ENCODE measurements around the gene AIG1.

The AIG1 gene

GRCh38 chr6:143268439-143268838 lies 207.8 kb downstream of the AIG1 start:
- TF ChIP-seq TAF1 (IDR thresholded peaks at IDR 0.05; ENCODE audit: borderline replicate concordance, low read depth, low read length) (no peak), POLR2AphosphoS5 (IDR thresholded peaks at IDR 0.05; ENCODE audit: low read depth, low read length) (no peak), POLR2A (IDR thresholded peaks at IDR 0.05; ENCODE audit: low read depth, low read length) (no peak)
- FAIRE-seq = no peak
- DNase-seq (ENCODE audit: insufficient read length) = no peak

GRCh38 chr6:143270026-143270425 lies 209.3 kb downstream of the AIG1 start:
- no peak for FAIRE-seq
- DNase-seq (ENCODE audit: insufficient read length) = no peak
- no peak for TF ChIP-seq TAF1 (IDR thresholded peaks at IDR 0.05; ENCODE audit: borderline replicate concordance, low read depth, low read length)
- no peak for TF ChIP-seq POLR2AphosphoS5 (IDR thresholded peaks at IDR 0.05; ENCODE audit: low read depth, low read length)
- no peak for TF ChIP-seq POLR2A (IDR thresholded peaks at IDR 0.05; ENCODE audit: low read depth, low read length)

GRCh38 chr6:143271024-143271423 lies 210.3 kb downstream of the AIG1 start:
- DNase-seq (ENCODE audit: insufficient read length) (no peak), FAIRE-seq (no peak)
- TF ChIP-seq POLR2AphosphoS5 (IDR thresholded peaks at IDR 0.05; ENCODE audit: low read depth, low read length) = no peak
- no peak for TF ChIP-seq POLR2A (IDR thresholded peaks at IDR 0.05; ENCODE audit: low read depth, low read length)
- TF ChIP-seq TAF1 (IDR thresholded peaks at IDR 0.05; ENCODE audit: borderline replicate concordance, low read depth, low read length) = no peak

GRCh38 chr6:143276436-143276835 lies 215.7 kb downstream of the AIG1 start:
- TF ChIP-seq TAF1 (IDR thresholded peaks at IDR 0.05; ENCODE audit: borderline replicate concordance, low read depth, low read length) = no peak
- no peak for TF ChIP-seq POLR2AphosphoS5 (IDR thresholded peaks at IDR 0.05; ENCODE audit: low read depth, low read length)
- TF ChIP-seq POLR2A (IDR thresholded peaks at IDR 0.05; ENCODE audit: low read depth, low read length) = no peak
- FAIRE-seq (peak; percentile 51), DNase-seq (ENCODE audit: insufficient read length) (peak; percentile 12)

GRCh38 chr6:143279385-143279784 lies 218.7 kb downstream of the AIG1 start:
- no peak for TF ChIP-seq POLR2AphosphoS5 (IDR thresholded peaks at IDR 0.05; ENCODE audit: low read depth, low read length)
- no peak for TF ChIP-seq POLR2A (IDR thresholded peaks at IDR 0.05; ENCODE audit: low read depth, low read length)
- TF ChIP-seq TAF1 (IDR thresholded peaks at IDR 0.05; ENCODE audit: borderline replicate concordance, low read depth, low read length) = no peak
- DNase-seq (ENCODE audit: insufficient read length) = no peak
- FAIRE-seq = no peak

- DNase-seq (ENCODE audit: insufficient read length) (no peak), FAIRE-seq (no peak)
- TF ChIP-seq POLR2AphosphoS5 (IDR thresholded peaks at IDR 0.05; ENCODE audit: low read depth, low read length) (no peak), TAF1 (IDR thresholded peaks at IDR 0.05; ENCODE audit: borderline replicate concordance, low read depth, low read length) (no peak), POLR2A (IDR thresholded peaks at IDR 0.05; ENCODE audit: low read depth, low read length) (no peak)
Observed at GRCh38 chr6:143283887-143284645, 223.4 kb downstream of the AIG1 start.

- DNase-seq (ENCODE audit: insufficient read length) (no peak), FAIRE-seq (no peak)
- TF ChIP-seq POLR2A (IDR thresholded peaks at IDR 0.05; ENCODE audit: low read depth, low read length) = no peak
Observed at GRCh38 chr6:143286251-143286795, 225.6 kb downstream of the AIG1 start.

- no peak for FAIRE-seq
- DNase-seq (ENCODE audit: insufficient read length) = no peak
- no peak for TF ChIP-seq TAF1 (IDR thresholded peaks at IDR 0.05; ENCODE audit: borderline replicate concordance, low read depth, low read length)
Observed at GRCh38 chr6:143288923-143289322, 228.2 kb downstream of the AIG1 start.

GRCh38 chr6:143290206-143290605 lies 229.5 kb downstream of the AIG1 start:
- no peak for TF ChIP-seq POLR2AphosphoS5 (IDR thresholded peaks at IDR 0.05; ENCODE audit: low read depth, low read length)
- no peak for TF ChIP-seq POLR2A (IDR thresholded peaks at IDR 0.05; ENCODE audit: low read depth, low read length)
- no peak for DNase-seq (ENCODE audit: insufficient read length)
- FAIRE-seq = no peak

GRCh38 chr6:143293523-143293922 lies 232.8 kb downstream of the AIG1 start:
- DNase-seq (ENCODE audit: insufficient read length) = no peak
- no peak for FAIRE-seq
- TF ChIP-seq POLR2A (IDR thresholded peaks at IDR 0.05; ENCODE audit: low read depth, low read length) = no peak

GRCh38 chr6:143294265-143294860 lies 233.7 kb downstream of the AIG1 start:
- TF ChIP-seq TAF1 (IDR thresholded peaks at IDR 0.05; ENCODE audit: borderline replicate concordance, low read depth, low read length) (no peak), POLR2A (IDR thresholded peaks at IDR 0.05; ENCODE audit: low read depth, low read length) (no peak), POLR2AphosphoS5 (IDR thresholded peaks at IDR 0.05; ENCODE audit: low read depth, low read length) (no peak)
- FAIRE-seq (no peak), DNase-seq (ENCODE audit: insufficient read length) (no peak)

- no peak for FAIRE-seq
Observed at GRCh38 chr6:143295932-143296331, 235.2 kb downstream of the AIG1 start.

More at GRCh38 chr6:143295932-143296331, 235.2 kb downstream of the AIG1 start:
- no peak for TF ChIP-seq POLR2A (IDR thresholded peaks at IDR 0.05; ENCODE audit: low read depth, low read length)
- TF ChIP-seq POLR2AphosphoS5 (IDR thresholded peaks at IDR 0.05; ENCODE audit: low read depth, low read length) = no peak
- TF ChIP-seq TAF1 (IDR thresholded peaks at IDR 0.05; ENCODE audit: borderline replicate concordance, low read depth, low read length) = no peak
- no peak for DNase-seq (ENCODE audit: insufficient read length)

Measured in GM12892 (cell line).